Activated CD8-positive, alpha-beta memory T cell treated with anti-CD3 and anti-CD28 coated beads, Interleukin-2, amount 50 U/mL, for 48 hours (primary cell): ENCODE results near the gene RAB11FIP3.
"Not testable (repeated sequence)": the region's sequence is repeated elsewhere in the genome, so short reads cannot be mapped to it uniquely, and the experiment has no call there.

Experiments used
- DNase-seq: peaks from one replicate; pipeline ENCODE4 v3.0.0-alpha.2; 2020

Gene RAB11FIP3

GRCh38 chr16:425082-425718 lies at the start of gene RAB11FIP3:
TSS of gene RAB11FIP3 (plus strand) at chr16:425649. CDS start at chr16:426007, 358 bp downstream.
- DNase-seq: peak; percentile 94

- DNase-seq: no peak
Observed at GRCh38 chr16:375927-376816, 49.3 kb upstream of the RAB11FIP3 start.

- DNase-seq: no peak
Observed at GRCh38 chr16:376817-377418, 48.5 kb upstream of the RAB11FIP3 start.

GRCh38 chr16:377419-377951 lies 48.0 kb upstream of the RAB11FIP3 start:
- DNase-seq: no peak

GRCh38 chr16:378113-378820 lies 47.2 kb upstream of the RAB11FIP3 start:
- not testable (repeated sequence) for DNase-seq

- no peak for DNase-seq
Observed at GRCh38 chr16:378821-379182, 46.6 kb upstream of the RAB11FIP3 start.

GRCh38 chr16:379183-379960 lies 46.1 kb upstream of the RAB11FIP3 start:
- no peak for DNase-seq

GRCh38 chr16:379961-380761 lies 45.3 kb upstream of the RAB11FIP3 start:
- no peak for DNase-seq

GRCh38 chr16:380762-381011 lies 44.8 kb upstream of the RAB11FIP3 start:
- DNase-seq: no peak

- DNase-seq: no peak
Observed at GRCh38 chr16:381012-381788, 44.2 kb upstream of the RAB11FIP3 start.

GRCh38 chr16:381789-382717 lies 43.4 kb upstream of the RAB11FIP3 start, which contains the start of gene PGAP6:
TSS of gene PGAP6 (minus strand) at chr16:381978. CDS start at chr16:381821, 157 bp downstream.
- peak; percentile 83 for DNase-seq

GRCh38 chr16:383326-384051 lies 42.0 kb upstream of the RAB11FIP3 start:
- no peak for DNase-seq

- no peak for DNase-seq
Observed at GRCh38 chr16:386641-387156, 38.8 kb upstream of the RAB11FIP3 start.

- not testable (repeated sequence) for DNase-seq
Observed at GRCh38 chr16:387761-388666, 37.4 kb upstream of the RAB11FIP3 start.

GRCh38 chr16:389352-389751 lies 36.1 kb upstream of the RAB11FIP3 start:
- DNase-seq: no peak

GRCh38 chr16:391885-392335 lies 33.5 kb upstream of the RAB11FIP3 start:
- DNase-seq: peak; percentile 94

- no peak for DNase-seq
Observed at GRCh38 chr16:392450-393030, 32.9 kb upstream of the RAB11FIP3 start.
